GM19193 (cell line): ENCODE data around the gene STK32A.

Experiments used
- POLR2A ChIP-seq: IDR thresholded peaks from 4 replicates; pipeline ENCODE4 v1.6.1; 2011; ENCODE audit not compliant: insufficient read depth, insufficient read length; ENCODE audit errors: extremely low read depth

Gene STK32A

DNA sequence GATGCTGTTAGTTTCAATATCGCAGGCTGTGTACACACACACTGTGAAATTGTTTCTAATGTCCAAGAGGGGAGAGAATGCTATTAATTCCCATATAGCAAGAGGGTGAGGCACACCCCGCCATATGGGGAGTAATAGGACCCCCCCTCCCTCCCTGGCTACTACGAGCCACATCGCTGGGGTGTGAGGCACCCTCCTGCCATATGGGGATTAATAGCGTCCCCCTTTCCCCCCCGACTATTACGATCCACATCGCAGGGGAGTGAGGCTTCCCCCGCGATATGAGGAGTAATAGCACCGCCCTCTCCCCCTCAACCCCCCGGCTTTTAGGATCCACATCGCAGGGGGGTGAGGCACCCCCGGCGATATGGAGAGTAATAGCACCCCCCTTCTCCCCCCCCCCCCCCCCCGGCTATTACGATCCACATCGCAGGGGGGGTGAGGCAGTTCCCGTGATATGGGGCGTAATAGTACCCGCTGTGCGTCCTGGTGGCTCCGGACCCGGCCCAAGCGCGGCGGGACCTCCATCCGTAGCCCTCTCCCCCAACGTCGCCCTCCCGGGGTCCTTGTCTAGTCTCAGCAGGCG, 494 bp upstream of the STK32A start:
- TF ChIP-seq POLR2A = no peak

DNA sequence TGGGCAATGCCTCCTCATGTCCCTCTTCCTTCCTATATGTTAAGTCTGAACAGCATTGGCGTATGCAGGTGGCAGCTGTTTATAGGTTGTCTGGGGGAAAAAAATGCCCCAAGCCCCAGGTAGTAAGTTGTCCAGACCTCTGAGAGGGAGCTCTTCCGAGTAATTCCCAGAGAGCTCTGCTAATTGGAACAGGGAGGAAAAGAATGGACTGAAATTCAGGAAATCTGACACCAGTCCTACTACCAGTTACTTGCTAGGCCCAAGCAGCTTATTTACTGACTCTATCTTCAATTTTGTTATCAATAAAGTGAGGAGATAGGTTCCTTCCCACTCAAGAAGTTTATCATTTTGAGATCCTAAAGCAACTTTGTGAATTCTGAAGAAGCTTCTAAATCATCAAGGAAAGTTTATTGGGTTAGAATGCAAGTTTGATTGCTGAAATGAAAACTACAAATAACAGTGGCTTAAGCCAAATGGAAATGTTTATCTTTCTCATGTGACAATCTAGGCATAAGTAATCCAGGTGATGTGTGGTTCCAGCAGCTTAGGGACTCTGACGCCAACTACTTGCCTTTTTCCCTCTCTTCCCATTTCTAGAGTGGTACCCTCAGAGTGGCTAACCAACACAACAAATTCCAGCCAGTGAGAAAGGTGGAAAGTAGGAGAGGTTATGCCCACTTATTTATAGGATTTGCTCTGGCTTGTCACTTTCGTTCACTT, 5.6 kb downstream of the STK32A start:
- TF ChIP-seq POLR2A = no peak

DNA sequence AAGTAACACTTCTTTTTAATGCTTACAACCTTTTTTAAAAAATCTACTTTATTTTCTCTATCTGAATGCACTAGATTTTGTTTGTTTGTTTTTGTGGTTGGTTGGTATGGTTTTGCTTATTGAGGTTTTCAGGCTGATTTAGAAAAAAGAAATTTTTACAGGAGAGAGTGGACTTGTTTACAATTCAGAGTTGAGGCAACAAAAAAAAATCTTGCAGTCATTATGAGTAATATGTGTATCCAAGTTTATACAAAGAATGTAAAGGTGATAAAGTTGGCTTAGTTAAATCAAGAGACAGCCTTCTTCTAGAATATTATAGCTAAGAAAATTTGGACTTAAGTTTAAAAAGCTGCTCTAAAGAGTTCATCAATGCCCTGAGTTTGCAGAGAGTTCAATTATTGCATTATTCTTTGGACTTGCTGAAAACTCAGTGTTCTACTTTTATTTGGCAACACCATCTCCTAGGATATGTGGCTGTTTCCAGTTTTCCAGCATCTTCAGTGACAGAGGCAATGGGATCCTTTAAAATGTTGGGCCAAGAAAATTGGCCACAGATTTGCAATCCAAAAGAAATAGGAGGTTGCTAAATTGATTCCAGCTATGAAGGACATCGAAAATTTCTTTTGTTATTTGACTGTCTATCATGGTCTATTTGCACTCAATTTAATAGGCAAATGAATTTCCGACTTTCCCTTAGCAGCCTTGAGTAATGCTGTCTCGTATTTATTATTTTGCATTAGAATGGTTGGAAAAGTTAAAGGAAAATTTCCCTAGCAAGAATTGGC, 10.7 kb downstream of the STK32A start:
- no peak for TF ChIP-seq POLR2A

DNA sequence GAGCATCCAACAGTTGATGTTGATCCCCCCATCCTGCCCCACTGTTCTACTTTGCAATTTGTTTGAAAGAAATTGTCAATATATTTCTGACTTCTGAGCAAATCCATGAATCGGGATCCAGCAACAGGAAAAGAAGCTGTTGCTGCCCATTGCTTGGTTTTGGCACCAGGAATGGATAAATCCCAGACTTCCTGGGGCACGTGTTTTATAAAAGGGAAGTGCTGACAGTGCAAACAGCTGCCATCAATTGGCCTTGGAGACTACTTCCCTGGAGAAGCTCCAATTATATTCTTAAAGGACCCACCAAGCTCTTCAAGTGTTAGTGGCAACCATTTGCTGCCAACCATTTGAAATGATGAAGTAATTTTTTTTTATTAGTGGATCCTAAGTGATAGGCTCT, 13.7 kb downstream of the STK32A start:
- no peak for TF ChIP-seq POLR2A

DNA sequence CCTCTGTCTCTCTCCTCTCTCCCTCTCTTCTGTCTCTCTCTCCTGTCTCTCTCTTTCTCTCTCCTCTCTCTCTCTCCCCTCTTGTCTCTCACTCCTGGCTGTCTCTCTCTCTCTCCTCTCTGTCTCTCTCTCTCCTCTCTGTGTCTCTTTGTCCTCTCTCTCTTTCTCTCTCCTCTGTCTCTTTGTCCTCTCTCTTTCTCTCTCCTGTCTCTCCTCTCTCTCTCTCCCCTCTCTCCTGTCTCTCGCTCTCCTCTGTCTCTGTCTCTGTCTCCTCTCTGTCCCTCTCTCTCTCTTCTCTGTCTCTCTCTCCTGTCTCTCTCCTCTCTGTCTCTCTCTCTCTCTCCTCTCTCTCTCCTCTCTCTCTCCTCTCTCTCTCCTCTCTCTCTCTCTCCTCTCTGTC, 25.0 kb downstream of the STK32A start:
- TF ChIP-seq POLR2A = no peak

DNA sequence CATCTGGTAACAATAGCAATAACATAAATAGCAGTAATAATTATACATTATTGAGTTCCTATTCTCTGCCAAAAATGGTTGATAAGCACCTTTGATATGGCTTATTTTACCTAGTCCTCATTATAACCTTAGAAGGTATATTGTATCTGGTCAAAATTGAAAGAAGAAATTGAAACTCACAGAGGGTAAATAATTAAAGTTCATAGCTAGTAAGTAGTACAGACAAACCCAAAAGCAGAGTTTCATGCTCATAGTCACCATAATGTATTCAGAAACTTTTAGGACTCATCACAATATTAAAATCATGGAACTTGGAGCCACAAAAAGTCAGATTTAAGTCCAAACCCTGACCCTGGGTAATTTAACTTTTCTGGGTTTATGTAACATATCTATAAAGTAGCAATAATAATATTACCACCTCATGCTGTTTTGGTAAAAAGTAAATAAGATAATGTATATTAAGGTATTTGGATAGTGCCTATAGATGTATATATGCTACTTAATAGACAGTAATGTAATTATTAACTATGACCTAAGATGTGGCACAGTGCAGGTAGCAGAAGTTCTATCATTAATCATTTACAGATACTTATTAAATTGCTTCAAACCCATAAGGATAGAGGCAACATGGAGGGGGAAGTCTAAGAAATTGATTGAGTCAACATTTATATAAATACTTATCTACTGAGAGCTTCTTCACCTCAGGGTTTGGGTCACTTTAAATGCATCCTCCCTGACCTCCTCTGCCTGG, 32.4 kb downstream of the STK32A start:
- TF ChIP-seq POLR2A = no peak

DNA sequence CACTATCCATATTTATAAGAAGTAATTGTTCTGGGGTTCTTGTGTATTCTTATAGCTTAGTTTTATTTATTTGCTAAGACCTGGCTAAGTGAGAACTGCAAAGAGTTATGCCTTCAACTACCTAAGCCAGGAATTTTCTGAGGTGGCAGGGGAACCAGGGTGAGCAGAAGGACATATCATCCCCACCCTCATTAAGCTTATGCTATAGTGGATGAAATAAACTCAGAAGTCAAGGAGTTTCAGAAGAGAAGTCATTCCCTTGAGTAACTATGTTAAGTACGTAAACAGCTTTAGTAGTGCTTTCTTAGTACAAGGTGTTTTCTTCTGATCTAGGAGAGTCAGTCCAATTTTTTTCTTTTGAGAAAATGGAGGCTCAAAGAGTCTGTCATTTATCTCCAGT, 41.7 kb downstream of the STK32A start:
- no peak for TF ChIP-seq POLR2A

DNA sequence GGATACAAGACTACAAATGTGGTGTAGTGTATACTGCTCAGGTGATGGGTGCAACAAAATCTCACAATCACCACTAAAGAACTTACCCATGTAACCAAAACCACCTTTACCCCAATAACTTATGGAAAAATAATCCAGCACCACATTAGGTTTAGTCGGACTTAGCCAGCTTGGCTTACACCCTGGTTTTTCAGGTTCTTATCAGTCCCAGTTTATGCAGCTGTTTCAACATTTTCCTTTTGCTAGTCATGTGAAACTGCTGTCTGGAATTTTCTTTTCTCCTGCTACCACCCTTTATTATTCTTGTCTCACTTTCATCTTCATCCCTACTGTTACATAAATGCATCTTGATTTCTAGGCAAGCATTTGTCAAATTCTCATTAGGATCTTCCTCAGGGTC, 51.5 kb downstream of the STK32A start:
- TF ChIP-seq POLR2A = no peak

DNA sequence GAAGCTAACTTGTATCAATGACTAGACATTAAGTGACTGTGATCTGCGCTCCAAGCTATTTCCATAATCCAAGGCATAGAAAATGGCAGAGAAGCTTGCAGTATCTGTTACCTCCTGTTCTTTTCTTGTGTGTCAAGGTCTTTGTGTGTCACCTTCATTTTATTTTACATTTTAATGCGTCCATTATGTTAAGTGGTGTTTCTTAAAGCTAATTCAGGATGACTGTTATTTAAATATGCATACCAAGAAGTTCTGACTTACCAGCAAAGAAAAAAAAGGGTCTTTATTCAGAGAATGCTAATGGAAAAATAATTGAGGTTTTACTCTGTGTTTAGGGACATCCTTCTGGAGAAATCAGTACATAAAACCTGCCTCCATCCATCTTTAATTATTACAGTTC, 52.3 kb downstream of the STK32A start:
- no peak for TF ChIP-seq POLR2A

DNA sequence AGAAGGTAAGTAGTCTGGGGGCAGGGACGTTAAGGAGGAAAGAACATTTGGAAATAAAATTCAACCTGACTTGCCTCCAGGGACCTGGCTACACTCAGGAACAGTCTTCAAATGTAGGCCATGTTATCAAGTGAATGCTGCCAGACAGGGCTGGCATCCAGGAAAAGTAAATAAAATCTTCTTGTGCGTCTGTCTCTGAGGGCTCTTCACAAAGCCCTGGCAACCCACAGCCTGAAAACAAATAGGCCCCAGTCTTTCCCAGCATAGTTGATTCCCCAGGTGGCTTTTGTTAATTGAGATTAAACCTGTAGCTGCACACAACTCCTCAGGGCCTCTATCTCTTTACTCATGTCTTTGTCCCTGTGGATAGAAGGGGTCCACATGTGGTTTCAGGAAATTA, 55.4 kb downstream of the STK32A start:
- TF ChIP-seq POLR2A = no peak

DNA sequence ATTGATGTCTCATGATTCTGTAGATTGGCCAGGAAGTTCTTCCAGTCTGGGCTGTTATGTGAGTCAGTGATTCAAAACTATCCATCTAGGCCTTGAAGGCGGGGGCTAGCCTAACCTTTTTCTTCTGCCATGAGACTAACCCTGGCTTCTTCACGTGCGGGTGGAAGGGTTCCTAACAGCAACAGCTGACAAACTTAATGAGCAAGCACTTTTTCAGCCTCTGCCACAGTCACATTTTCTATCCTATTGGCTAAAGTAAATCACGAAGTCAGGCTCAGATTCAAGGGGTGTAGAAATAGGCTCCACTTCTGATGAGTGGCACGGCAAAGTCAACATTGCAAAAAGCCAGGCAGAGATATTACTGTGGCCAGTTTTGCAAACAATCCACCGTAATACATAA, 68.4 kb downstream of the STK32A start:
- no peak for TF ChIP-seq POLR2A

DNA sequence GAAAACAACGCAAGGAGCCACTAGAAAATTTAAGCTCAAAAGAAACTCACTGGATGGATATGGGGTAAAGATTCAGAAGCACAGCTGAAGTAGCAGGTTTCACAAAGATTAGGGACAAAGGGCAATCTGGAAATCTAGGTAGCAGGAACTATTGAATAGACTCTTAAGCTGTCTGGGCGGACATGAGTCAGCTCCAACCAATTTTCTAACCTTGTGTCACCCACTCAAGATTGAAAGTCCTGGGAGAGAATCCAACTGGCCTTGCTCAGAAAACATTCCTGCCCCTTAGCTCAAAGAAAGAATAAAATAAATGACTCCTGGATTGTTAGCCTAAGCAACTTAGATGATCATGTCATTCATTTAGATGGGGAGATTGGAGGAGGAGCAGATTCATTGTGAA, 69.2 kb downstream of the STK32A start:
- no peak for TF ChIP-seq POLR2A

DNA sequence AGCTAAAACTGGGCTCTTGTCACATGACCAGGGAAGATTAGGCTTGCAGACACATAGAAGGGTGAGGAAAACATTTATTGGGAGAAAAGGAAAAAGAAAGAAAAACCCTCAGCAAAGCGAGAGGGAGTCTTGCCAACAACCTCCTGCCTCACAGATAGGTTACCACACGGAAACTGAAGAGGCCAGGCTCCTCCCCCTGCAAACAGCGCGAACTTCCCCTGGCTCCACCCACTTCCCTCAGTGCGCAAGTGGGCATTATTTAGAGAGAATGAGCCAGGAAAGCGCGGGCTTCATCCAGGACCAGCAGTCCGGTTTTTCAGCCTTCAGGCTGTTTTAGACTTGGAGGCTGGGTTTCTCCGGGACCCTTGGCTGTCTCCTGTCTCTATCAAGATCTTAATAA, 70.3 kb downstream of the STK32A start:
- TF ChIP-seq POLR2A = no peak

DNA sequence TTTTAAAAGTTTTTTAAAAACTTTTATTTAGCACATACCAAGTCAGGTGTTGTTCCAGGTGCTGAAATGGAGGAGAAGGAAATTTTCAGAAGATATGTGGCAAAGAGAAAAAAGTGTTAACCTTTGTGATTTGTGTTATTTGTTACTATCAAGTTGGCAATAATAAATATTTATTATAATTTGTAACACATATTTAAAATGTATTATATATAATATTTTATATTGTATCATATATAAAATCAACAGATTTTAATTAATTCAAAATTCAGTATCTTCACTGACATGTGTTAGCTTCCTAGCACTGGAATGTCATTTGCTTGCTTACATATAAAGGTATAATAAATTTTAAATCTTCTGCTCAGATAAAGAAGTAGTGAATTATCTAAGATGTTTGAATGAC, 71.5 kb downstream of the STK32A start:
- no peak for TF ChIP-seq POLR2A

DNA sequence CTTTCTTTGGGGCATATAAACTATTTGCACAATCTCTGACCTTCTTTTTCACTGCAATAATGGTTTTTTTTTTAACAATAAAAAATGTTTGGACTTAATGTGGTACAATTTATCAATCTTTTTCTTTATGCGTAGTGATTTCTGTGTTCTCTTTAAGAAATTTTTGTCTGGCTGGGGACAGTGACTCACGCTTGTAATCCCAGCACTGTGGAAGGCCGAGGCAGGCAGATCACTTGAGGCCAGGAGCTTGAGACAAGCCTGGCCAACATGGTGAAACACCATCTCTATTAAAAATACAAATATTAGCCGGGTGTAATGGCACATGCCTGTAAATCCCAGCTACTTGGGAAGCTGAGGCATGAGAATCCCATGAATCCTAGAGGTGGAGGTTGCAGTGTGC, 72.3 kb downstream of the STK32A start:
- no peak for TF ChIP-seq POLR2A
